Right renal cortex interstitium (tissue), 3 donors: Measurements from ENCODE around the gene SPPL3. TPM values are rescaled to one million over a fixed set of nuclear protein-coding genes. Genes with fewer than 3 reads are reported as not detected.

Source experiments
- DNase-seq, 3 donors: peaks; one replicate each; pipeline ENCODE4 v3.0.0-alpha.2; 2013; ENCODE audit warnings: low read depth in 3 of 3, low spot score in 2 of 3
- polyA plus RNA-seq, 3 donors: library from polyadenylated mRNA; unstranded; fragments of 120-200 nt; gene quantifications; one replicate each; pipeline ENCODE4 v1.2.1, GENCODE V29; 2013; ENCODE audit not compliant: insufficient read length in 3 of 3

Gene SPPL3
- polyA plus RNA-seq, 3 donors, result 85.2 to 87.3 (median 85.6) TPM

DNA sequence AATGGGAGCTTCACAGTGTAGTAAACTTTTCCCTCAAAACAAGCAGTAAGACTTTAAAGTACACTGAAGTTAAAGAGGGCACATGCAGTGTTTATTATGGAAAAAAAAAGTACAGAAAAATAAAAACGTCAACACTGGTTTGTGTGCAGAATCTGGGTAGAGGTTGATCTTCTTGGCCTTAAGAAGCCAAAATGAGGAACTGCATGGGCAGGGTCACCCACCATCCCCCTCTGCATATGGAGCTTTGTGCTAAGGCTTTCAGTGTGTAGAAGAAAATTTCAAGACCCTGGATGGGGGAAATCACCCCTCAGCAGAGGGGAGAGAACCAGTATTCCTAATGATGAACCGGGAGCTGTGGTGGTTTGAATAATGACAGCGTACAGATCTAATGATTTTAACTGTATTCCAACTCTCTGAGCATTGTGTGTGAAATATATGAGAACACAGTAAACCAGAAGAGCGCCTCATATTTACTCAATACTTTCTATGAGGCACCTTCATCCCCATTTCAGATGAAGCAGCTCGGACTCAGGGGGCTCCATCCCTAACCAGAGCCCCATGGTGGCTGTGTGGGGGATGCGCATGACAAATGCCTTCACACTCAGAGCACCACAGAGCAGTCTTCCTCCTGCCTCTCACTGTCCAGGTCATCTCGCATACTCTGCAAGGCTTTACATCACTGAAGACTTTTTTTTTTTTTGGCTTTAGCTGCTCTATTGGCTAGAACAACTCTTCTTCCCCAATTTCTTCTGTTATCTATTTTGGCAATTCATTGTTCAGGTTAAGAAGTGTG, 145.2 kb downstream of the SPPL3 start:
- DNase-seq, result no peak

DNA sequence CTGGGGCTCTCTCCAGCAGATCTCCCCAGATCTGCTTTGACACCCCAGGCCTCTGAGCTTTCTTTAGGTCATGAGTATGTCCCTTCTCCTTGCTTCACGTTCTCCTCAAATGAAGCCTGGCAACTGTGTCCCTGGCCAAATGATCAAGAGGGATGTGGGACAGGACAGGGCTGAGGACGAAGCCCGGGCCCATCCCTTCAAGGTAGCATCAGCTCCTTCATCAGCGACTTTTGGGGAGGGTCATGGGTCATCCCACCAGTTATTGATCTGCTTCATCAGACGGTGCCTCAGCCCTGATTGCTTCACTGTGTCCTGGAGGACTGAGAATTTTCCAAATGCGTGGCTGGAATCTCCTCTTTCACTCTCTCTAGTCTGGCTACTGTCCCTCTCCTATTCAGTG, 146.2 kb downstream of the SPPL3 start:
- DNase-seq, result no peak

DNA sequence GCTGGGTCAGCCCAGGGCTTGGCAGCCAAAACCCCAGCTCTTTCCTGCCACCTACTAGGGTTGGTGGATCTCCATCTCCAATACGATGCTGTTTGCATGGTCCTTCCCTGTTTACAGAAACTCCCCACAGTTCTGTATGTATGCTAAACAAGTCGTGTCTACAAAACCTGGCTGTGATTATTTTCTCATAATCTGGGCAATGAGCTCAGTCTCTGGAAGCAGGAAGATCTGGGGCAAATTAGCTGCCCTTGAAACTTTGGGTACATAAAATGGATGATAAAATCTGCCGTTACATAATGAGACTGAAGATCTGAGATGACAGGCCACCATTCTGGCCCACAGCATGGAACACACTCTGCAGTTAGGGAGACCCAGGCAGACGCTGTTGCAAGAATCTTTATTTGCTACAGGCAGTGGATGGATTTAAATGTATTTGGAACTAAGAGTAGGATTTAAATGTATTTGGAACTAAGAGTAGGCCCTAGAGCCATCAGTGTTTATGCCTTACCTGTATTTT, 146.9 kb downstream of the SPPL3 start:
- DNase-seq, result no peak

DNA sequence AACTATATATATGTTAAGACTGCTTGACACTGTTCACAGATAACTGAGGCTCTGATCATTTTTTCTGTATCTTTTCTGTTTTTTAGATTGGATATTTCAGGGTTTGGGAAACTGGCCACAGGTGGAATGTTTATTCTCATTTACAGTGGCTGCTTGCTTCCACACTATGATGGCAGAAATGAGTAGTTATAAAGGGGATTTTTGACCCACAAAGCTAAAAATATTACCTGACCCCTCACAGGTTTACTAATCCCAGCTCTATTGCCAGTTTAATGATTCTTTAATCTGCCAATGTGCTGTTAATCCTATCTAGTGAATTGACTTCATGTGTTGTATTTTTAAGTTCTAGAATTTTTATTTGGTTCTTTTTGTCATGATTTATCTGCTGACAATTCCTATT, 148.9 kb downstream of the SPPL3 start:
- no peak for DNase-seq

DNA sequence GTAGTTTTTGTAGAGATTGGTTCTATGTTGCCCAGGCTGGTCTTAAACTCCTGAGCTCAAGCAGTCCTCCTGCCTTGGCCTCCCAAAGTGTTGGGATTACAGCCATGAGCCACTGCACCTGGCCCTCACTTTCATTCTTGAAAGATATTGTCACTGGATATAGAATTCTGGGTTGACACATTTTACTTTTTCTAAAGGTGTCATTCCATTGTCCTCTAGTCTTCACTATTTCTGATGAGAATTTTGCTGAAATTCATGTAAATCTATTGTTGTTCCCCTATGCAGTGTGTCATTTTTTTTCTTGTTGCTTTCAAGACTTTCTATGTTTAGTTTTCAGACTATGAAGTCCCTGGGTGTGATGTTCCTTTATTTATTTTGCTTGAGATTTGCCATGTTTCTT, 149.4 kb downstream of the SPPL3 start:
- DNase-seq, result no peak

DNA sequence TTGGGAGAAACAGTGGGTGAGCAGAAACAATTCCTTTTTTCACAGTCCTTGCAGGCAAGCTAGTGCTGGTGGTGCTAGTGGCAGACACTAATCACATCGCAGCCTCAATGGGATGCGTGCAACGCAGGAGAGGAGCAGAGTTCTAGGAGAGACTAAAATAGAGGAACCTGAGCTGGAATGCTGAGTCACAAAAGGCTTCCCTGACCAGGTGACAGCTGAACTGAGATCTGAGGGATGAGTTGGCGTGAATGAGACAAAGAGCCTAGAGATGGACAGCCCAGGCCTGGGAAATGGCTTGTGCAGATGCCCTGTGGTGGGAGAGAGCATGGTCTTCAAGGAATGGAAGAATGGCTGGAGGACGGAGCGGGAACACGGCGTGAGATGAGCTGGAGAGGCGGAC, 152.8 kb downstream of the SPPL3 start:
- DNase-seq, result no peak

DNA sequence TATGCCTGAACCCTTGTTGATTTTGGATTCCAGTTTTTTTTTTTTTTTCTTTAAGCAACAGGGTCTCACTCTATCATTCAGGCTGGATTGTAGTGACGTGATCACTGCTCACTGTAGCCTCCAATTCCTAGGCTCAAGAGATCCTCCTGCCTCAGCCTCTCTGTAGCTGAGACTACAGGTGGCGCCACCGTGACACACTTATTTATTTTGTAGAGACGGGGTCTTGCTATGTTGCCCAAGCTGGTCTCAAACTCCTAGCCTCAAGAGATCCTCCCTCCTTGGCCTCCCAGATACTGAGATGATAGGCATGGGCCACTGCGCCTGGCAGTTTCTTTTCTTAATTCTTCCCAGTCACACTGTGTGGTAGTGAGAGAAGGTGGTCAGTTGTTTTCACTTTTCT, 153.4 kb downstream of the SPPL3 start:
- DNase-seq, result no peak

DNA sequence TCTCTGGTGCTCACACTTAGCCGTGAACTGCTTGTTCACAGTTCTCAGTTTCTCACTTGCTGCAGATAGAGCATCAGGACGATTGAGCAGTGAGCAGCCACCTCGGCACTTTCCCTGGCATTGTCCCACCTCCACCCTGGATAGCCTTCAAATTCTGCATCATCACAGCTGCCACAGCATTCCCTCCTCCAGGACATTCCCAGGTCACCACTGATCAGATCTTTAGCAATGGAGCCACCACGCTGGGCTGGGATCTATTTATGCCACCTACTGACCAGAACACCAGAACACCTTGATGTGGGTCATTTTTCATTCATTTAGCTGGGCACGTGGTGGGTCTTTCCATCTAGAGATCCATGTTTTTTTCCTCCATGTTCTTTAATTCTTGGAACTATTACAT, 154.9 kb downstream of the SPPL3 start:
- no peak for DNase-seq

DNA sequence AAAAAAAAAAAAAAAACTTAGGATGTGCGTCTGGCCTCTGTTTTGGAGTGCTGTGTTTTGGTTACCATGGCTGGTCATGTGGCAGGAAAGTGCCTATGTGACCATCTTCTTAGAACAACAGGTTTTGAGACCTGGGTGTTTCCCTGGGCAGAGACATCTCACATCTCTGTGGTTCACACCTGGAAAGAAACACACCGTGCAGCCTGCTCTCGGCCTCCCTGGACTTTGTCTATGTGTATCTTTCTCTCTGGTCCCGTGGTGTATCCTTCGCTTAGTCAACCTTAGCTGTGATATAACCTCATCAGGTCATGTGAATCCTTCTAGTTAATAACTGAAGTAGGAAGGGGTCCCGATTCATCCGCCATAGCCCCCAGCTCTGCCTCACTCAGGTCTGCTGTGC, 155.9 kb downstream of the SPPL3 start:
- DNase-seq, result no peak

DNA sequence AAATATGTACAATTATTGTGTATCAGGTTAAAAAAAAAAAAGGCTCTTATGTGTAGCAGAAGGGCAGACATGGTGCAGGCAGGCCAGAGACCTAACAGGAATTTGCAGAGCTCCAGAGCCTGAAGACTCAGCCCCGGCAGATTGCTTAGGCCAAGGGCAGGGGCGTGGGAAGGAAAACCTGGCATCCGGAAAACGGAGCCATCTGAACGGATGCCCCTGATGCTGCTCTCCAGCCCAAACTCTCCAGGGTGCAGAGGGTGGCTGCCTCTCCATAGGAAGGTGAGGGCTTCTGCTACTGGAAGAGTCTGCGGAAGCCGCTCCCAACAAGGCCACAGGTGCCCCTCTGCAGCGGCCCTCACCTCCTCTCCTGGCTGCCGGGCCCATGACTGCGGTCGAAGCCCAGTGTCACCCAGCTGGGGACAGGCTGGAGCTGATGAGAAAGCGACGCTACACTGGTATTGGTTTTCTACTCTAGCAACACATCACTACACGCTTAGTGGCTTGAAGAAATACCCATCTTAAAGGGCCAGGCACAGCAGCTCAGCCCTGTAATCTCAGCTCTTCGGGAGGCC, 159.2 kb downstream of the SPPL3 start:
- no peak for DNase-seq

DNA sequence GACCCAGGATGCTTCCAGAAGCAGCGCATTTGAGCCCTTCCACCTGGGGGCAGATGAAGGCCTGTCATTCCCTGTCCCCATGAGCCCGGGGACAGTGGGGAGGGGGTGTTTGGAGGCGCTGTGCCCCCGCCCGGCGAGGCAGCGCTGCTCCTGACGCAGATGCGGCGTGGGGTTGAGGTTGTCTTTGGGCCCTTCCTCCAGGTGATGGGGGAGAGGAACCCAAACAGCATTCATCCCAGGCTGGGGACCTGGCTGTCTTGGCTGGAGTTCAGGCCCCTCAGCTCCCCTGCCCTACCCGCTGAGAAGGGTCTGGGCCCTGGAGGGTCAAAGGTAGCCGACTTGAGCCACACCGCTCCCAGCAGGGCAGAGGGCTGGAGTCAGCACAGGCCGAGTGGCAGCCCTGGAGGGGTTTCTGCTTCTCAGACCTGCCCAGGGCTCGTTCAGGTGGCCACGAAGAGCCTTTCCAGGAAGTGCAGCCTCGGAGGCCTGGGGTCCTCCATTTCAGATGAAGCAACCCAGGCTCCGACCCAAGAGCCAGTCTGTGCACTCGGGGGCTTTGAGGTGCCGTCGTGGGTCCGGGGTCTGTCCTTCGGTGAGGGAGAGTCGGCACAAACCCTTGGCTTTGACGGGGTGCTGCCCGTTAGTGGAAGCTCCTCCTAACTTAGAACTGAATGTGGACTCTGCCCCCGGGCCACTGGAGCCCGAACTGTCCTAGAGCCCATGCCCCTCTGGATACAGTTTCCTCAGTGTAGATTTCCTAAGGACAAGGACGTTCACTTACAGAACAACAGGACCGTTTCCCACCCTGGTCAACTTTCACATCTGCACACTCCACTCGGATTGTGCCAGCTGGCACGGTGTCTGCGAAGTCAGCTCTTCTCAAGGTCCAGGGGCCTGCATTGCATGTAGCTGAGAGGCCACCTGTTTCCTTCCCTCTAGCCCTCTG, 162.4 kb downstream of the SPPL3 start:
- no peak for DNase-seq

DNA sequence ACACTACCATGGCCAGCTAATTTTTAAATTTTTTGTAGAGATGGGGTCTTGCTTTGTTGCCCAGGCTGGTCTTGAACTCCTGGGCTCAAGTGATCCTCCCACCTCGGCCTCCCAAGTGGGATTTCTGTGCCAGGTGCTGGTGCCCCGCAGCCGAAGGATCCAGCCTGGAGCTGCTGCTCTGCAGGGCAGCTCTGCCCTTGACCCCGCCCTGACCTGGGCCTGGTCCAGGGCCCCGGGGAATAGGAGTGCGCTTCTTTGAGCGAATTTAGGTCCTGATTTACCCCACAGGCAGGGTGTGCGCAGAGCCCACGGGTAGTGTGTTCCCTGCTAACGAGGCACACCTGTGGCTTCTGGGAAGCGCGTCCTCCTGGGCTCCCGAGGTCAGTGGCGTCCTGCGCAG, 163.3 kb downstream of the SPPL3 start:
- no peak for DNase-seq

DNA sequence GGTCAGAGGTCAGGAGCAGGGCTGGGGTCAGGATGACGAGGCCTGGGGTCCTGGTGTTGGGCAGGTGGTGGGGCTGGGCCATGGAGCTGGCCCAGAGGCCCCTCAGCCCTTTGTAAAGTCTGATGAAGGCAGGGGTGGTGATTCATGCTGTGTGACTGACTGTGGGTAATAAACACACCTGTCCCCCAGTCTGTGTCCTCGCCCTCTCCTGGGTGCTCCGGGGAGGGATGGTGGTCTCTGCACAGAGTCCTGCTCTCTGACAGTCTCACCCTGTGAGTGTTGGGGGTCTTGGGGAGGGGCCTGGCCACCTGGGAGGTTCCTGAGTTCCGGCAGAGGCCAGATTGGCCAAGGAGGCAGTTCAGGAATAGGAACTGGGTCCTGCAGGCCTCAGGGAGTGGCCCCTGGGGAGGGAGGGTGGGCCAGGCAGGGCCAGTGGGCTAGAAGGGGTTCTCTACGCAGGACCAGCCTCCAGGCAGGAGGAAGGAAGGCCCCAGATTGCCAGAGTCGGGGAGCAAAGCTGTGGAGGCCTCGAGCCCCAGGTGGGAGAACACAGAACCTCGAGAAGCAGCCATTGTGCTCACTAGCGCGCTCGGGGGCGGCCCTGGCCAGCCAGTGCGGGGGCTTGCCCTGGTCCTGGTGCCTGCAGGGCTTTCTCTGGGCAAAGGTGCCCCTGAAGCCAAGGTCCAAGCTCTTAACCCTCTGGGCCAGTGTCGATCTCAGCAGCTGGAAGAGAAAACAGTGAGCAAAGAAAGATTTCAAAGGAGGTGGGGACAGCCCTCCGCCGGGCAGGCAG, 164.1 kb downstream of the SPPL3 start:
- no peak for DNase-seq

DNA sequence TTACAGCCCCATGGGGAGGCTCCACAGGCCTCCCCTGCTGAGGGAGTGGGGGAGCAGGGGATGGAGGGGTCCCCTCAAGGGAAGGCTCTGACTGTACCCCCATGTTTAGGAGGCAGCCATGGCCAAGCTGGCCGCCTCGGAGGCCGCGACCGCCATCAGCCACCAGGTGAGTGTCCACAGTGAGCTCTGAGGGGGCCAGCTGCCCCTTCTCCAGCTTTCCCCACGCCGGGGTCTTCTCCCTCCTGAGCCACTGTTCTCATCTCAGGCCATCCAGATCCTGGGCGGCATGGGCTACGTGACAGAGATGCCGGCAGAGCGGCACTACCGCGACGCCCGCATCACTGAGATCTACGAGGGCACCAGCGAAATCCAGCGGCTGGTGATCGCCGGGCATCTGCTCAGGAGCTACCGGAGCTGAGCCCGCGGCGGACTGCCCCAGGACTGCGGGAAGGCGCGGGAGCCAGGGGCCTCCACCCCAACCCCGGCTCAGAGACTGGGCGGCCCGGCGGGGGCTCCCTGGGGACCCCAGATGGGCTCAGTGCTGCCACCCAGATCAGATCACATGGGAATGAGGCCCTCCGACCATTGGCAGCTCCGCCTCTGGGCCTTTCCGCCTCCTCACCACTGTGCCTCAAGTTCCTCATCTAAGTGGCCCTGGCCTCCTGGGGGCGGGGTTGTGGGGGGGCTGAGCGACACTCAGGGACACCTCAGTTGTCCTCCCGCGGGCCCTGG, 165.0 kb downstream of the SPPL3 start:
- DNase-seq, result no peak

DNA sequence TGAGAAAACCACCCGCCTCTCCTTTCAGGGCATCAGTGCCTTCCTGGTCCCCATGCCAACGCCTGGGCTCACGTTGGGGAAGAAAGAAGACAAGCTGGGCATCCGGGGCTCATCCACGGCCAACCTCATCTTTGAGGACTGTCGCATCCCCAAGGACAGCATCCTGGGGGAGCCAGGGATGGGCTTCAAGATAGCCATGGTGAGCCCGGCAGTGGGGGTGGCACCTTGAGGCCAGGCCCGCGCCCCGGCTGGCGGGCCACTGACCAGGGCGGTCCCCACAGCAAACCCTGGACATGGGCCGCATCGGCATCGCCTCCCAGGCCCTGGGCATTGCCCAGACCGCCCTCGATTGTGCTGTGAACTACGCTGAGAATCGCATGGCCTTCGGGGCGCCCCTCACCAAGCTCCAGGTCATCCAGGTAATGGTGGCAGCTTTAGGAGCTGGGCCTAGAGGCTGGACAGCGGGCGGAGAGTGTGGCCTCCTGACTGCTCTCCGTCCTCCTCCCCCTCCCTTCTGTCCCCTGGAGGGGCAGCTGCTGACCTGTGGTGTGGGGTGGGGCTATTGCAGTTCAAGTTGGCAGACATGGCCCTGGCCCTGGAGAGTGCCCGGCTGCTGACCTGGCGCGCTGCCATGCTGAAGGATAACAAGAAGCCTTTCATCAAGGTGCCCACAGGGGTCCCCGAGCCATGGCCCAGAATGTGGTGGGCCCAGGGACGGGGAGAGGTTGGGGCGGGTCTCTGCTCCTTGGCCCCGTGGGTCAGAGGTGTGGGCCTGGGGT, 165.7 kb downstream of the SPPL3 start:
- DNase-seq, result no peak

DNA sequence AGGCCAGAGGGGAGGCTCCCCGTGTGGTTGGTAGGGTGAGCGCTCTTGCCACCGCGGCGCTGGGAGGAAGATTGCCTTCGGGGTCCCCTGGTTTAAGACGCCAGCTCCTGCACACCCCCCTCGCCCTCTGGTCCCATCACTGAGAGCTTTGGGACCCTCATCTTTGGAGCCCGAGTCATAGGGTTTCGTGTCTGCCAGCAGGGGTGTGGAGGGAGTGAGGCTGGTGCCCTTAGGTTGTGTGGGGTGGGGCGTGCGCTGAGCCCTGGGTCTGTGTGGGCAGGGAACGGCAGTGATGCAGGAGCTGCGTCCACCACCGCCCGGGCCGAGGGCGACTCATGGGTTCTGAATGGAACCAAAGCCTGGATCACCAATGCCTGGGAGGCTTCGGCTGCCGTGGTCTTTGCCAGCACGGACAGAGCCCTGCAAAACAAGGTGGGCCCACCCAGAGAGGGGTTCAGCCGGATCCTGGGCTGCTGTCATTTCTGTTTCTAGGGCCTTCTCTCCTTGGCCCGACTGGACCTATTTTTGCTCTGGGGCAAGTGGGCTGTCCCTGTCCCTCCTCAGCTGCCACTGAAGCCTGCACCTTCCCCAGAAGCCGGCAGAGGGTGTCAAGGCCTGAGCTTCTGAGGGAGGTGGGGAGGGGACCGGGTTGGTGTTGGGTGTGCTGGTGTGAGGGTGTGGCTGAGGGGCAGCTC, 166.5 kb downstream of the SPPL3 start:
- no peak for DNase-seq

DNA sequence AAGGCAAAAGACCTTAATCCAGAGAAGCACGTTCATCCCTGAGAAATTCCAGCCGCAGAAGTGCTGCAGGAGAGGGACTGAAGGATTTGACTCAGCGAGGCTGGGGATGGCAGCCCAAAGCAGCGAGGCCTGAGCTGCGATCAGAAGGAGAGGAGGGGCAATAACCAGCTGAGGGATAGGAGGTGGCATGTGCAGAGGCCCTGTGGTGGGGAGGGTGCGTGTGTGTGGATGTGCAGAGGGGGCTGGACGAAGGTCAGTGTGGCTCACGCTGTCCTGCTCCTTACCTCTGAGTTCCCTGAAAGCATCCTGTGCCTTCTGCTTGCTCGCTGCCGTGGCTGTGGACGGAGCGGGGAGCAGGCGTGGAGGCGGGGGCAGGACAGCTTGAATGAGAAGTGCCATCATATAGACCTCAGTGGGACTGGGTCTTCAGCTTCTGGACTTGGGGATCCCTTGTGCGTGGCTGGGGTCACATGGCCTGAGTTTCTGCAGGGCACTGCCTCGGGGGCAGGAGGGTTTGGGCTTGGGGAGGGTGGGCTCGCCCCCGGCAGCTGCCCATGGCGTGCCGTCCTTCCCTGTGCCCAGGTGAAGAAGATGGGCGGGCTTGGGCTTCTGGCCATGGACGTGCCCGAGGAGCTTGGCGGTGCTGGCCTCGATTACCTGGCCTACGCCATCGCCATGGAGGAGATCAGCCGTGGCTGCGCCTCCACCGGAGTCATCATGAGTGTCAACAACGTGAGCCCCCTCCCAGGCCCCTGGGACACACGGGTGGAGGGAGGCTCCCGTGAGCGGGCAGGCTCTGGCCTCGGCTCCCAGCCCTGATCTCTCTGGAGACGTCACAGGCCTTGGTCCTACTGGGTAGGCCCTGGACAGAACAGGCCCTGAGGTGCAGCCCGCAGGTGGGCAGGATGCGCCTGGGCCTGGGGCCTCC, 167.5 kb downstream of the SPPL3 start:
- DNase-seq, result no peak
